Panc1 (cell line): ENCODE data around the gene CACNA2D3.

Experiments used
- CTCF ChIP-seq: fragments of 450-650 bp; IDR thresholded peaks from 2 replicates; pipeline ENCODE4 v1.5.1; 2017; ENCODE audit warnings: mild to moderate bottlenecking
- POLR2AphosphoS5 ChIP-seq: IDR thresholded peaks from 2 replicates; pipeline ENCODE4 v1.6.1; 2012; ENCODE audit warnings: mild to moderate bottlenecking, low read depth, low read length, moderate library complexity
- REST ChIP-seq, 2 experiments: IDR thresholded peaks; 2 replicates each; pipeline ENCODE4 v1.6.1; 2011 to 2012; ENCODE audit warnings: low read depth in 2 of 2, control low read depth in 1 of 2, low read length in 1 of 2, mild to moderate bottlenecking in 1 of 2, moderate library complexity in 1 of 2; ENCODE audit not compliant: insufficient read depth in 1 of 2
- SIN3A ChIP-seq: IDR thresholded peaks from 2 replicates; pipeline ENCODE4 v1.6.1; 2012; ENCODE audit warnings: low read depth, mild to moderate bottlenecking, low read length, moderate library complexity, borderline replicate concordance; ENCODE audit not compliant: insufficient read depth
- TCF7L2 ChIP-seq: IDR thresholded peaks from 2 replicates; pipeline ENCODE4 v1.6.1; 2011; ENCODE audit warnings: mild to moderate bottlenecking, low read depth, low read length, inconsistent platforms

DNA sequence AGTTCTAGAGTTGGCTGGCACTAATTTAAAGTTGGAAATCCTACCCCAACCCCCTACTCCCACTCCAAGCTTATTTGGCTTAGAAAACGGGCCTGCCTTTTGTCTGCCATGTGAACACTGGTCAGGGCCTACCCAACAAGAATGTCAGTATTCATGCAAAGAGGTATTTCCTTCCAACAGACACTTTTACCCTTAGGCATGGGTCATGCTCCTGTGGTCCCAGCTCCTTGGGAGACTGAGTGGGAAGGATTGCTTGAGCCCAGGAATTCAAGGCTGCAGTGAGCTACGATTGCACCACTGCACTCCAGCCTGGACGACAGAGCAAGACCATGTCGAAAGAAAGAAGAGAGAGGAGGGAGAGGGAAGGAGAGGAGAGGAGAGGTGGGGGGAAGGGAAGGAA is 943.0 kb downstream of the CACNA2D3 start:
- TF ChIP-seq CTCF (no peak), POLR2AphosphoS5 (no peak), REST (IDR thresholded peaks at IDR 0.05; ENCODE audit: insufficient read depth in 1 of 2, low read depth in 2 of 2, low read length in 1 of 2) (no peak), TCF7L2 (no peak), SIN3A (no peak)
